ENCODE data around the gene IPCEF1.
A peak's percentile ranks its signal among the peaks of the same experiment; 100 is the strongest.

IPCEF1 gene

GRCh38 chr6:154373971-154374370 lies 17.4 kb upstream of the IPCEF1 start:
- DNase-seq = no peak

DNA sequence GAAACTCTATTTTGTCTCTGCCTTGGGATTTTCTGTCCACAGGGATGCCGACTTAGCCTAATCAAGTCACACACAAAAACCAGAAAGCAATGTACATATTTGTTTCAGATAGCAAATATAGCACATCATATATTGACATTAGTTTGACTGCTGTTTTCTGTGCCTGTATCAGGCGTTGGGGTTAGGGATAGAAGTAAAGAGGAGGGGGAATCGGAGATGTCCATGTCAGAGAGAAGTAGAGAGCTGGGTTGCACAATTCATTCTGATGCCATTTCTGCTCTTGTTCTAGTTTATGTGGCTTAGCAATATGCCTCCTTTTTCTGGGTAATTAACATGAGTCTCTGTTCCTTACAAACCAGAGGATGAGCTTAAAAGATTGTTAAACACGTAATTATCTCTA lies 14.7 kb upstream of the IPCEF1 start:
- no peak for DNase-seq

- peak in 23 of 58 donors; percentile 3 to 64 (median 18) for DNase-seq
Observed at GRCh38 chr6:154370545-154370944, 13.9 kb upstream of the IPCEF1 start.

GRCh38 chr6:154367839-154368695 lies 11.5 kb upstream of the IPCEF1 start:
- DNase-seq = no peak

- DNase-seq = no peak
Observed at GRCh38 chr6:154367336-154367735, 10.7 kb upstream of the IPCEF1 start.

GRCh38 chr6:154363821-154364220 lies 7.2 kb upstream of the IPCEF1 start:
- DNase-seq = no peak

DNA sequence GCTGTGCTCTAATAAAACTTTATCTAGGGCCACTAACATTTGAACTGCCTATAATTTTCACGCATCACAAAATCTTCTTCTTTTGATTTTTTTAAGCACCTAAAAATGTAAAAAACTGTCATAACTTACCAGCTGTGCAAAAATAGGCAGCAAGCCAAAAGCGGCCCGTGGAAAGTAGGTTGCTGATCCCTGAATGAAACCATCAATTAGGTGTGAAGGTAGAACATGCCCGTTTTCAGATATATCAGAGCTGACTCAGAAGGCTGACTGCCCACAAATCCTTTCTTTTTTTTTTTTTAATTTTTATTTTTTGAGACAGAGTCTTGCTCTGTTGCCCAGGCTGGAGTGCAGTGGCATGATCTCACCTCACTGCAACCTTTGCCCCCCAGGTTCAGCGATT lies 4.9 kb upstream of the IPCEF1 start:
- no peak for DNase-seq

GRCh38 chr6:154360476-154360875 lies 3.9 kb upstream of the IPCEF1 start:
- DNase-seq = no peak

GRCh38 chr6:154359679-154360078 lies 3.1 kb upstream of the IPCEF1 start:
- DNase-seq = no peak

DNA sequence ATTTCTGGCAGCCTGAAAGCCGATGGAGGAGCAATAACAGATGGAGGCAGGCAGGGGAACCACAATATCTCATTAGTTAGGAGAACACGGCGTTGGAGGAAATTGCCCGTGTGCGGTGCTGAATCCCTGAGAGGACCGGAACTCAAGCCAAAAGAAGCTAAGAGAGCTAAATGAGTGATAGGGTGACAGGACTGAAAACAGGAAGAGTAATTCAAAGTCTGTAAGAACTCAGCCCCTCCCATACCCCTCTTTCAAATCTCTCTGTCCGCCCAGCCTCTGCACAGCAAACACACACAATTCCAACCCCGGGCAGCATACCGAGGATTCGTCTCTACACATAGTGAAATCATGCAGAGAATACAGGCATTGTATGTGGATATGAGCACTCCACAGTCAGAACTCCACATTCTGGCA lies 2.6 kb upstream of the IPCEF1 start:
- DNase-seq = peak in 24 of 58 donors; percentile 2 to 72 (median 36)

DNA sequence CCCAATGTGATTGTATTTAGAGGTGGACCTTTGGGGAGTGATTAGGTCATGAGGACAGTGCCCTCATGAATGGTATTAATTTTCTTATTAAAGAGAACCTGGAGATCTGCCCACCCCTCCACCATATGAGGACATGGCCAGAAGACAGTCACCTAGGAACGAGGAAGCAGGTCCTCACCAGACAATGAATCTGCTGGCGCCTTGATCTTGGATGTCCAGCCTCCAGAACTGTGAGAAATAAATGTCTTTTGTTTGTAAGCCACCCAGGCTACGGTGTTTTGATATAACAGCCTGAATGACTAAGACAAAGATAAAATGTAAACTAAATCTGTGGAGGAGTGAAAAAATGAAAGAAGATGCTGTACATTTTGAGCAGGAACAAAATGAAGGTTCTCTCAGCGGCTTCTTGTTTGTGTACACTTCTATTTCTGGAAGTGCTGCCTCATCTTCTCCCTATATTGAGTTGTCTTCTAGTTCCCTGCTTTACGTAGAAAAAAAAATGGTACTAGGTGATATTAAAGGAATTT lies 1.5 kb upstream of the IPCEF1 start:
- DNase-seq = no peak

DNA sequence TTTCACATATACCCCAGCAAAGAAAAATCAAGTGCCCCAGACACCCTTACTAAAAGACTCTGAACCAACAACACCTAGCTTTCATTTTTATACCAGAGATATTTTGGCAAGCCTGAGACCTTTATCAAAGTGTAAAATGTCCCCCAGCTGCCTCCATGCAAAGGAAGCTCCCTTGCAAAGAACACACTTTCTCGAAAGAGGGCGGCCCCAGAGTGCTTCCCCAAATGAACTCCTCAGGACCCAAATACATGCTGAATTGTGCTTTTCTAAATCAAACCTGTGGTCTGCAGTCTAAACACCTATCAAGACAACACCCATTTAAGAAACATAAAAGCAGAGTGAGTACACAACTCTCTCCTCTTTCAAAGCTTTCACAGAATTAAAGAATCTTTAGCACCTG lies 490 bp downstream of the IPCEF1 start:
- DNase-seq = peak in 2 of 58 donors; percentile 4 to 12

DNA sequence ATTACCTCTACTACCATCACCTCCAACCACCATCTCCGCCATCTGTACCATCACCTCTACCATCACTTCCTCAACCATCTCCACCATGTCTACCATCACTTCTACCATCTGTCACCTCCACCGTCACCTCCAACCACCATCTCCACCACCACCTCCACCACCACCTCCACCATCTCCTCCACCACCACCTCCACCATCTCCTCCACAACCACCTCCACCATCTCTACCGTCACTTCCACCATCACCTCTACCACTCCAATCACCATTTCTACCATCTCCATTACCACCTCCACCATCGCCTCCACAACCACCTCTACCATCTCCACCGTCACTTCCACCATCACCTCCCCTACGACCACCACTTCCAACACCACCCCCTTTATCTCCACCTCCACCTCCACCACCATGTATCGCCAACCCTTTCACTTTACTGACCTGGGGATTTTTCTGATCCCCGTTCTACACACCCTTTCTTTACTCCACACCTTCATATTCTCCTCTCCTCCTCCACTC lies 2.3 kb downstream of the IPCEF1 start:
- DNase-seq = no peak

GRCh38 chr6:154353626-154354025 lies 3.0 kb downstream of the IPCEF1 start:
- no peak for DNase-seq

- DNase-seq = no peak
Observed at GRCh38 chr6:154352898-154353585, 3.6 kb downstream of the IPCEF1 start.

DNA sequence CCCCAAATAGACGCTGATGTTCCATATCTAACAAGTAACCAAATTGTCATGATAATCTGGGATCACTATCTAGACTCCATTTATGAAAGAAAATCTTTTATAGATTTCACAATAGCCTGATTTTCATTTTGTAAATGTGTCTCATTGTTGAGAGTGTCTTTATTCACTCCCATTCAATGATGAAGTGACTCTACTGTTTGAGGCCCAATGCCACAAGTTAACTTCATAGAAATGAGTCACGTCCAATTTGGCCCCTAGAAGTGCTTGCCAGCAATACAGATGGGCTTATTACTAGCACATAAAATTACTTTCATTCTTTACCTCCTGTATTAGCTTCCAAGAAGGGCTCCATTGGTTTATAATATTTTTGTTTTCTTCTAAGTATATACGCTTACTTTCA lies 6.3 kb downstream of the IPCEF1 start:
- no peak for DNase-seq

DNA sequence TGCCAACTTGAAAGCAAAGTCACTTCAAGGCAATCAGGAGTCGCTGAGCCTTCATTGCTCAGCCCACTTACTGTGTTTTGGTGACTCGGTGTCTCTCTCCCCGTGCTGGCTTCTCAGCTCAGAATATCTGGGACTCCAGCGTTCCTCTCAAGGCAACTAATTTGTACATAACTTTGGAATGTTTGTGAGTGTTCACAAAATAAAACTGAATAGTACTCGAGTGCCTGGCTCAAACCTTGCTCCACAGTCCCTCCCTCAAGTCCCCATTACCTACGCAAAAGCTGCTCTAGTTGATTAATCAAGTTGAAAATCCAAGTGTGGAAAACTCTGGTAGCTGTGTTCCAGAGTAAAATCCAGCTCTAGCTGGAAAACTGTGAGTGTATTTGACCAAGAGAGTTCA lies 8.6 kb downstream of the IPCEF1 start:
- no peak for DNase-seq

DNA sequence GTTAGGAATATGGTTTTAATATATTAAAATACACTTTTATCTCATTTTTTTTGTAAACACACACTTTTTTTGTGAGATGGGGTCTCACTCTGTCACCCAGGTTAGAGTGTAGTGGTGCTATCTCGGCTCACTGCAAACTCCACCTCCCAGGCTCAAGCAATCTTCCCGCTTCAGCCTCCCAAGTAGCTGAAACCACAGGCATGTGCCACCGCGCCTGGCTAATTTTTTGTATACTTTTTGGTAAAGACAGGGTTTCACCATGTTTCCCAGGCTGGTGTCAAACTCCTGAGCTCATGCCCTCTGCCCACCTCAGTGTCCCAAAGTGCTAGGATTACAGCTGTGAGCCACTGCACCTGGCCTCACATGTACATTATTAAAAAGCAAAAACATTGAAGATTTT lies 10.8 kb downstream of the IPCEF1 start:
- DNase-seq = no peak

DNA sequence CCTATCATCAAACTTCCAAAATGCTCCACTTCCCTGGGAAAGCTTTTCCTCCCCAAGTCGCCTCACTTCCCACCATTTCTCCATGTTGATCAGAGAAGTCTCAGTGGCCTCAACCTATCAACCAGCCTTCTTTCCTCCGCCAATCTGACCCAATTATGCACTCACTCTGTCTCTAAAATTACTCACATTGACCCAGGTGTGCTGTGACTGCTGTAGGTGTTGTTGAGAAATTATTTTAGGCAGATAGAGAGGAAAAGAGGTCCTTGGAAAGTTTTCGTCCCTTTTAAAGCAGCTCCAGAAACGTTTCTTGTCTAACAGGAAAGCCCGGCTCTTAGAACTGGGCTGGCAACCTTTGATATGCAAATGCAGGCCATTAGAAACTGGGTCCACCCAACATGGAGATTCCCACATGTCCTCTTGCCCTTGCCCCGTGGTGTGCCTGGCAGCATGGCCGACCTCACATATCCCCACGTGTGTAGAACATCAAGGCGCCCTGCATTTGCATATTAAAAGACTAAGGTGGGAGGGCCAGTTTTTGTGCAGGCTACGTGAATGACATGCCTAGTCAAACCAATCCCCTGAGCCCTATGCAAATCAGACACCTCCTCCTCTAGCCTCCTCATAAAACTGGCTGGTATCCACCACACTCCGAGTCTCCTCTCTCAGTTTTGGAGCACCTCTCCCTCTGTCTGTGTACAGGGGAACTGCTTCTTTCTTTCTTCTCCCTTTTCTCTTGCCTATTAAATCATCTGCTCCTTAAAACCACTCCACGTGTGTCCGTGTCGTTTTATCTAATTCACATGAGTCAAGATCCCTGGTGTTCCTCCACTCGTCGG lies 12.9 kb downstream of the IPCEF1 start:
- DNase-seq = peak in 12 of 58 donors; percentile 3 to 25 (median 18)

DNA sequence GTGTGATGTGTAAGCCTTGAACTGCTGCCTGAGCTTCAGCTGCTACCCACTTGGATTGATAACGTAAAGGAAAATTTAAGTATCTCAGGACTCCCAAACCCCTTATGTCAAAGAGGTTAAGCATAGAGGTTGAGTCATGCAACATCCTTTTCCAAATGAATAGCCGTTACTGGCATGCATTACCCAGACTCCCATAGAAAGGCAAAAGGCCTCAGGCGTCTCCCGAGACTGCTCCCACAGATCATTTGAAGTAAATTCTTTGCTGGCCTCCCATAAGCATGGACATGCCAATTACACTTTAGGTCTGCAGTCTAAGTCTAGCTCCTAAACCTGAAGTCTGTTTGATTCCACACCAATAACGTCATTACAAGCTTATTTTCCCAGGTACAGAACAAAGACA lies 14.7 kb downstream of the IPCEF1 start:
- no peak for DNase-seq

GRCh38 chr6:154341336-154341735 lies 15.3 kb downstream of the IPCEF1 start:
- DNase-seq = no peak

All from anterior cingulate cortex (tissue), 58 donors.